GM12878 (cell line): ENCODE results near the gene NDEL1. TPM values are rescaled to one million over a fixed set of nuclear protein-coding genes. Genes with fewer than 3 reads are reported as not detected.

ENCODE experiments used
- ATAC-seq: fragments of 200-7000 bp; cut with Tn5 transposase; 3 replicates; pipeline ENCODE4 v1.9.1; 2020; ENCODE audit warnings: mild to moderate bottlenecking, moderate library complexity
- BruUV-seq: library from RNA; stranded (reverse); fragments of 400-500 nt; replicated peaks from 2 replicates; lab custom pipeline; 2021; lab: Mats Ljungman, UMichigan
- CTCF ChIA-PET: fragments of 300-600 bp; sonication (Branson Sonifier 250); formaldehyde crosslinking; extraction: SDS; loops from one replicate; lab custom pipeline; 2021; ENCODE audit warnings: inconsistent platforms; lab: Yijun Ruan, JAX
- POLR2A ChIA-PET: fragments of 350-600 bp; formaldehyde crosslinking; extraction: SDS; loops from one replicate; lab custom pipeline; 2021; ENCODE audit warnings: inconsistent platforms; lab: Charles Lee
- RAD21 ChIA-PET: fragments of 300-600 bp; sonication (Branson Sonifier 250); formaldehyde crosslinking; loops from one replicate; lab custom pipeline; 2023; ENCODE audit warnings: antibody characterized with exemption; ENCODE audit not compliant: unreplicated experiment; lab: Charles Lee
- SMC1A ChIA-PET: fragments of 300-600 bp; sonication (Branson Sonifier 250); formaldehyde crosslinking; loops from one replicate; lab custom pipeline; 2023; ENCODE audit not compliant: unreplicated experiment, uncharacterized antibody; lab: Charles Lee
- DNase-seq: peaks from one replicate; pipeline ENCODE4 v3.0.0-alpha.2; 2011; ENCODE audit warnings: low read depth, low spot score
- FAIRE-seq: peaks from 3 replicates; lab custom pipeline; 2011; peaks lifted over from hg19 to GRCh38; lab: Jason Lieb, UNC
- H2AFZ ChIP-seq: 2 replicates; pipeline ENCODE4 v1.6.0; 2011; ENCODE audit warnings: low read depth, low read length, control low read depth; ENCODE audit not compliant: control insufficient read depth
- H3K27ac ChIP-seq: 2 replicates; pipeline ENCODE4 v1.5.1; 2011; ENCODE audit warnings: control low read depth; ENCODE audit not compliant: control insufficient read depth, insufficient read depth
- H3K27me3 ChIP-seq, 2 experiments: replicated peaks in 1 of 2; 2 replicates each; pipeline versions ENCODE4 v1.6.0 to v1.6.1; 2011; ENCODE audit warnings: low read length in 1 of 2; ENCODE audit not compliant: control insufficient read depth in 2 of 2, insufficient read depth in 2 of 2
- H3K36me3 ChIP-seq, 2 experiments: 2 replicates each; pipeline ENCODE4 v1.5.1; 2011; ENCODE audit warnings: low read length in 1 of 2; ENCODE audit not compliant: control insufficient read depth in 2 of 2, insufficient read depth in 2 of 2
- H3K4me1 ChIP-seq: 2 replicates; pipeline ENCODE4 v1.6.1; 2011; ENCODE audit warnings: mild to moderate bottlenecking, low read length, moderate library complexity, mixed read lengths; ENCODE audit not compliant: control insufficient read depth, insufficient read depth
- H3K4me2 ChIP-seq: 2 replicates; pipeline ENCODE4 v1.6.0; 2011; ENCODE audit warnings: control low read depth; ENCODE audit not compliant: control insufficient read depth, insufficient read depth
- H3K4me3 ChIP-seq: fragments of 200-600 bp; sonication (generic); 2 replicates; pipeline ENCODE4 v1.5.1; 2016
- H3K79me2 ChIP-seq: 2 replicates; pipeline ENCODE4 v1.6.0; 2011; ENCODE audit warnings: low read length; ENCODE audit not compliant: control insufficient read depth, insufficient read depth
- H3K9ac ChIP-seq: 2 replicates; pipeline ENCODE4 v1.8.0; 2011; ENCODE audit warnings: low read length, control low read depth, mixed read lengths; ENCODE audit not compliant: control insufficient read depth, insufficient read depth
- H3K9me3 ChIP-seq: replicated peaks from 3 replicates; pipeline ENCODE4 v1.5.1; 2011; ENCODE audit warnings: mild to moderate bottlenecking, low read length; ENCODE audit not compliant: control insufficient read depth, insufficient read depth
- H4K20me1 ChIP-seq: 2 replicates; pipeline ENCODE4 v1.6.0; 2011; ENCODE audit not compliant: control insufficient read depth, insufficient read depth
- CHD1 ChIP-seq: IDR thresholded peaks from 2 replicates; pipeline ENCODE4 v1.6.1; 2012; ENCODE audit warnings: low read depth, low read length, improper control_type of control experiment
- CUX1 ChIP-seq: IDR thresholded peaks from 2 replicates; pipeline ENCODE4 v1.6.1; 2012; ENCODE audit warnings: improper control_type of control experiment, low read depth, low read length; ENCODE audit not compliant: insufficient replicate concordance
- DPF2 ChIP-seq: fragments of 450-650 bp; IDR thresholded peaks from 2 replicates; pipeline ENCODE4 v1.6.1; 2017; ENCODE audit warnings: mild to moderate bottlenecking
- EED ChIP-seq: sonication (generic); IDR thresholded peaks from 2 replicates; pipeline ENCODE4 v1.6.1; 2016; ENCODE audit warnings: antibody characterized with exemption, low read depth
- EGR1 ChIP-seq, 2 experiments: IDR thresholded peaks; 1 replicate in 1 of 2; 2 replicates in 1 of 2; pipeline ENCODE4 v1.6.1; 2011 to 2012; ENCODE audit warnings: low read depth in 2 of 2, low read length in 2 of 2, borderline replicate concordance in 1 of 2, mild to moderate bottlenecking in 1 of 2, moderate library complexity in 1 of 2
- GATAD2B ChIP-seq: fragments of 450-650 bp; conservative IDR thresholded peaks from 2 replicates; pipeline ENCODE4 v1.6.1; 2017; ENCODE audit warnings: low read depth, mild to moderate bottlenecking, moderate library complexity
- MLLT1 ChIP-seq: fragments of 450-650 bp; IDR thresholded peaks from 2 replicates; pipeline ENCODE4 v1.6.1; 2016; ENCODE audit warnings: mild to moderate bottlenecking
- NBN ChIP-seq: fragments of 450-650 bp; IDR thresholded peaks from 2 replicates; pipeline ENCODE4 v1.6.1; 2016
- SMARCA5 ChIP-seq: fragments of 450-650 bp; IDR thresholded peaks from 2 replicates; pipeline ENCODE4 v1.6.1; 2017; ENCODE audit warnings: mild to moderate bottlenecking
- ZNF207 ChIP-seq: fragments of 450-650 bp; IDR thresholded peaks from 2 replicates; pipeline ENCODE4 v1.6.1; 2014; ENCODE audit warnings: antibody characterized with exemption, mild to moderate bottlenecking, borderline replicate concordance
- WGBS: methylation state at CpG from one replicate; pipeline ENCODE4 v1.1.6; 2016; ENCODE audit warnings: low lambda C conversion rate; ENCODE audit not compliant: insufficient replicate concordance, insufficient coverage; ENCODE audit errors: missing lambda C conversion rate; 5-methylcytosine and 5-hydroxymethylcytosine counted together
- in situ Hi-C: fragments of 300-500 bp; cut with MboI; formaldehyde crosslinking; loops from 9 replicates; pipeline ENCODE4 v1.14.3; 2018; ENCODE audit warnings: mixed read lengths
- intact Hi-C: fragments of 100-400 bp; cut with micrococcal nuclease; formaldehyde crosslinking; loops from one replicate; pipeline ENCODE4 v1.14.2; 2022; ENCODE audit not compliant: unreplicated experiment
- polyA plus RNA-seq, 11 experiments: library from polyadenylated mRNA; depleted of rRNA in 4 of 11; unstranded in 6 of 11; stranded (reverse) in 5 of 11; fragments of >200 nt; fragmentation: Nextera tagmentation in 4 of 11; fragmentation: Illumina TruSeq in 1 of 11; extraction: Ambion mirVana in 4 of 11; extraction: Trizol in 1 of 11; gene quantifications; 1 replicate in 1 of 11; 2 replicates in 10 of 11; pipeline versions ENCODE4 v1.2.1 to v1.2.3, GENCODE V29; 2011 to 2016; ENCODE audit warnings: inconsistent platforms in 2 of 11, missing spikeins in 2 of 11, low read depth in 1 of 11
- total RNA-seq, 4 experiments: library from RNA; depleted of rRNA in 3 of 4; stranded (reverse); fragments of >200 nt in 3 of 4; fragmentation: Illumina TruSeq in 1 of 4; extraction: Trizol in 1 of 4; gene quantifications; 2 replicates each; pipeline versions ENCODE4 v1.2.1 to v1.2.3, GENCODE V29; 2013 to 2021
- TF ChIP-seq, protein P1 (sequence below): fragments of 450-650 bp; conservative IDR thresholded peaks from 2 replicates; pipeline ENCODE4 v1.6.1; 2017; ENCODE audit warnings: mild to moderate bottlenecking, moderate library complexity

Gene NDEL1
- total and polyA plus RNA-seq, 10 of the 15 experiments (the other 5 are each of a cell fraction or from before 2014, with no cell fraction given), result 0.72 to 41.5 (median 29.9) TPM

GRCh38 chr17:8430966-8431365 lies 4.7 kb upstream of the NDEL1 start (continued):
- no peak for TF ChIP-seq CHD1

DNA sequence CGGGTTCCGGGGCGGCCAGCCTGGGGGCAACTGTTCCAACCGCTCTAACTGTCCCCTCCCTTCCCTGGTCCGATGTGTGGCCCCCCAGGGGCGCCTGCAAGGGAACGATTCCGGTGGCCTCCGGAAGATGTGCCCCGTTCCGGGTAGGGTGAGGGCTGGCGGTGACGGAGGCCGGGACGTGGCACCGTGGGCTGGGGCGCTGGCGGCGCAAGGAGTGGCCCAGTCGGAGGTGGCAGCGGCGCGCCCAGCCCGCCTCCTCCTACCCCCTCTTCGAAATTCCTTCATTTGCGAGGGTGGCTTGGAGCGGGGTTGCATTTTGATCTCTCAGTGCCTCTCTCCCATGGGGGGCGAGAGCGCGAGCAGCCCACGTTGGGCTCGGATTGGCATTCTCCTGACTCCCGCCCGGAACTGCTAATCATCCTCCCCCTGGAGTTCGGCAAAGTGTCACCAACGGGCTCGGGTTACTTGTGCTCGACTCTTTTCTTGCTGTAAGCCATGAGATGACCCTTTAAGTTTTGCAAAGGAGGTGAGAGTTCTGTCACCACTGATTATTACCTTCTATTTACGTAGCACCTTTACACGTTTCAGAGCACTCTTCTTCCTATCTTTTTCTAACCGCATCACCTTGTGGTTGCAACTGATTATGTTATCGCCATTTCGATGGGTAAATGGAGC lies 622 bp downstream of the NDEL1 start:
- POLR2A ChIA-PET, result interaction anchor here (0.6 to 2.3 kb wide), 8 partner anchors 10 to 529 kb away, joined by 3 to 7 read pairs (median 4); partner anchors contain the start of genes CTC1 and PIK3R5
- in situ Hi-C loops, result no loop called here
- TF ChIP-seq EGR1 (IDR thresholded peaks at IDR 0.05; ENCODE audit: borderline replicate concordance in 1 of 2, low read depth in 2 of 2, low read length in 2 of 2) (peak in 1 of 2 experiments; percentile 37; a peak in 1 of 3 replicates), EED (peak; percentile 29; the same call in 1 of the 2 replicates), GATAD2B (peak; percentile 91), ZNF207 (peak; percentile 92), MLLT1 (peak; percentile 30; the same call in 1 of the 2 replicates), CHD1 (0 out of 2 replicates have a peak, but pooled peaks have one; percentile 26), NBN (0 out of 2 replicates have a peak, but pooled peaks have one; percentile 11), DPF2 (peak; percentile 59; the same call in 1 of the 2 replicates), SMARCA5 (0 out of 2 replicates have a peak, but pooled peaks have one; percentile 8), CUX1 (no peak)
- TF ChIP-seq, protein P1, sequence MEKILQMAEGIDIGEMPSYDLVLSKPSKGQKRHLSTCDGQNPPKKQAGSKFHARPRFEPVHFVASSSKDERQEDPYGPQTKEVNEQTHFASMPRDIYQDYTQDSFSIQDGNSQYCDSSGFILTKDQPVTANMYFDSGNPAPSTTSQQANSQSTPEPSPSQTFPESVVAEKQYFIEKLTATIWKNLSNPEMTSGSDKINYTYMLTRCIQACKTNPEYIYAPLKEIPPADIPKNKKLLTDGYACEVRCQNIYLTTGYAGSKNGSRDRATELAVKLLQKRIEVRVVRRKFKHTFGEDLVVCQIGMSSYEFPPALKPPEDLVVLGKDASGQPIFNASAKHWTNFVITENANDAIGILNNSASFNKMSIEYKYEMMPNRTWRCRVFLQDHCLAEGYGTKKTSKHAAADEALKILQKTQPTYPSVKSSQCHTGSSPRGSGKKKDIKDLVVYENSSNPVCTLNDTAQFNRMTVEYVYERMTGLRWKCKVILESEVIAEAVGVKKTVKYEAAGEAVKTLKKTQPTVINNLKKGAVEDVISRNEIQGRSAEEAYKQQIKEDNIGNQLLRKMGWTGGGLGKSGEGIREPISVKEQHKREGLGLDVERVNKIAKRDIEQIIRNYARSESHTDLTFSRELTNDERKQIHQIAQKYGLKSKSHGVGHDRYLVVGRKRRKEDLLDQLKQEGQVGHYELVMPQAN, result no peak; the same call in 1 of the 2 replicates

More for the DNA sequence above, 622 bp downstream of the NDEL1 start:
- Histone ChIP-seq H4K20me1 (no peaks in the 10 kb centered on the region; the same call in 1 of the 2 replicates), H3K79me2 (peaks cover 49% of the 10 kb centered on the region), H3K4me1 (peaks cover 3% of the 10 kb centered on the region; the same call in 1 of the 2 replicates), H3K9me3 (no peaks in the 10 kb centered on the region), H3K4me2 (peak overlapping the region; percentile 77), H3K27ac (peak overlapping the region; percentile 88), H3K27me3 (no peaks in the 10 kb centered on the region), H3K9ac (peak overlapping the region; percentile 95), H2AFZ (peak overlapping the region; percentile 73), H3K4me3 (peak overlapping the region; percentile 98), H3K36me3 (no peaks in the 10 kb centered on the region)
- intact Hi-C loops, result no loop called here
- ATAC-seq, result peak; percentile 77
- RAD21 ChIA-PET, result interaction anchor here (0.8 to 1.6 kb wide), 5 partner anchors 26 to 309 kb away, joined by 3 to 8 read pairs (median 4); partner anchors contain the start of gene KRABD2
- BruUV-seq, result no TSS peak
- SMC1A ChIA-PET, result interaction anchor here (0.6 to 1.5 kb wide), 9 partner anchors 9 to 562 kb away, joined by 3 to 6 read pairs (median 4); partner anchors contain the start of genes KRABD2 and PIK3R6
- FAIRE-seq, result peak; percentile 18
- no peak for DNase-seq
- under 1% methylated on average over 43 of the region's 43 CpGs for WGBS
- CTCF ChIA-PET, result interaction anchor here (0.8 to 2.2 kb wide), 6 partner anchors 10 to 325 kb away, joined by 3 to 7 read pairs (median 4); partner anchors contain the start of gene KRABD2
